ENCODE measurements around the gene ZNF799. TPM values are rescaled to one million over a fixed set of nuclear protein-coding genes. Genes with fewer than 3 reads are reported as not detected.

Gene ZNF799
- total and polyA plus RNA-seq, 2 of the 13 experiments (the other 11 are each of a cell fraction or from before 2014, with no cell fraction given), result 7.7 to 17.9 TPM

DNA sequence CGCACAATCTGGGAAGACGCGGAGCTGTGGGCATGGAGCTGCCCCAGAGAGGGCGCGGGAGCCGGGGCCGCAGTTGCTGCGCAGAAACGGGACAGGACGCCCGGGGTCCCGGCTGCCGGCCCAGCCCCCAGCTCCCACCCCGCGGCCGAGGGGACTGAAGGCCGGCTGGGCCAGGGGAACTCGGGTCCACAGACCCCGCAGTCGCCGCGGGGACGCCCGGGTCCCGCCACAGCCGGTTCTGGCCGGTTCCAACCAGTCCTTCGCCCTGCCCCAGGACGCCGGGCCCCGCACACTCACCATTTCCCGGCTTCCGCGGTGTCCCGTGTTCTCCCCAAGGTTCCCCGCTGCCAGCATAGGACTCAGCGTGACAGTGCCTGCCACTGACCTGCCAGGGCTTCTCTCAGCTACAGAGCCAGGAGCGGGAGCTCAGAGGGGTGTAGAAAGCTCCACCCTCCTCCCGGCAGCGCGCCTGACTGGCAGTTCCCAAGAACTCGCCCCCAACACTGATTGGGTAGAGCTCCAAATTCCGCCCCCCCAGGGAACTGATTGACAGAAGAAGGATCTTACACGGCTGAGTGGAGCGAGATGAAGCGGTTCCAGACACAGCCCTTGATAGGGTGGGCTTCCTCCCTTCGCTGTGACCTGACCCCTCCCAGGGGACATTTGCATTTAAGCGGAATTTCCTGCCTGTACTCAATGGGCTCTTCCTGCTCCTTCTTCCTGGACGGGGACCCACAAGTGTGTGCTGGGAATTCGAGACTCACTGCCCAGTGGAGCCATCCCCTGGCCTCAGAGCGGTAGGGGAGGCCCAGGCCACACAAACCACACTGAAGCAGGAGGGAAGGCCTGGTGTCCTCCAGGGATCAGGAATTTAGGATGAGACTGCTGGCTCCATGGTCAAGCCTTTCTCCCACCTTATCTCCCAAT lies 35.6 kb downstream of the ZNF799 start, which contains the start of gene ZNF442 (continued):
- no peak for TF ChIP-seq CC2D1A (CRISPR knock-in tag; IDR thresholded peaks at IDR 0.05)
- 0 out of 2 replicates have a peak, but pooled peaks have one; percentile 37 for TF ChIP-seq SMAD3 (CRISPR knock-in tag; IDR thresholded peaks at IDR 0.05)
- peak; percentile 74; the same call in 1 of the 2 replicates for TF ChIP-seq IRX3 (CRISPR knock-in tag; IDR thresholded peaks at IDR 0.05; ENCODE audit: borderline replicate concordance, low read depth)
- peak; percentile 93 for TF ChIP-seq ZFX (CRISPR knock-in tag; IDR thresholded peaks at IDR 0.05; ENCODE audit: low read depth)
- TF ChIP-seq, protein P1, sequence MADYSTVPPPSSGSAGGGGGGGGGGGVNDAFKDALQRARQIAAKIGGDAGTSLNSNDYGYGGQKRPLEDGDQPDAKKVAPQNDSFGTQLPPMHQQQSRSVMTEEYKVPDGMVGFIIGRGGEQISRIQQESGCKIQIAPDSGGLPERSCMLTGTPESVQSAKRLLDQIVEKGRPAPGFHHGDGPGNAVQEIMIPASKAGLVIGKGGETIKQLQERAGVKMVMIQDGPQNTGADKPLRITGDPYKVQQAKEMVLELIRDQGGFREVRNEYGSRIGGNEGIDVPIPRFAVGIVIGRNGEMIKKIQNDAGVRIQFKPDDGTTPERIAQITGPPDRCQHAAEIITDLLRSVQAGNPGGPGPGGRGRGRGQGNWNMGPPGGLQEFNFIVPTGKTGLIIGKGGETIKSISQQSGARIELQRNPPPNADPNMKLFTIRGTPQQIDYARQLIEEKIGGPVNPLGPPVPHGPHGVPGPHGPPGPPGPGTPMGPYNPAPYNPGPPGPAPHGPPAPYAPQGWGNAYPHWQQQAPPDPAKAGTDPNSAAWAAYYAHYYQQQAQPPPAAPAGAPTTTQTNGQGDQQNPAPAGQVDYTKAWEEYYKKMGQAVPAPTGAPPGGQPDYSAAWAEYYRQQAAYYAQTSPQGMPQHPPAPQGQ (CRISPR knock-in tag; IDR thresholded peaks at IDR 0.05; ENCODE audit: borderline replicate concordance), result no peak
- no peak for TF ChIP-seq ZNF672 (CRISPR knock-in tag; IDR thresholded peaks at IDR 0.05)
- TF ChIP-seq, protein P2, sequence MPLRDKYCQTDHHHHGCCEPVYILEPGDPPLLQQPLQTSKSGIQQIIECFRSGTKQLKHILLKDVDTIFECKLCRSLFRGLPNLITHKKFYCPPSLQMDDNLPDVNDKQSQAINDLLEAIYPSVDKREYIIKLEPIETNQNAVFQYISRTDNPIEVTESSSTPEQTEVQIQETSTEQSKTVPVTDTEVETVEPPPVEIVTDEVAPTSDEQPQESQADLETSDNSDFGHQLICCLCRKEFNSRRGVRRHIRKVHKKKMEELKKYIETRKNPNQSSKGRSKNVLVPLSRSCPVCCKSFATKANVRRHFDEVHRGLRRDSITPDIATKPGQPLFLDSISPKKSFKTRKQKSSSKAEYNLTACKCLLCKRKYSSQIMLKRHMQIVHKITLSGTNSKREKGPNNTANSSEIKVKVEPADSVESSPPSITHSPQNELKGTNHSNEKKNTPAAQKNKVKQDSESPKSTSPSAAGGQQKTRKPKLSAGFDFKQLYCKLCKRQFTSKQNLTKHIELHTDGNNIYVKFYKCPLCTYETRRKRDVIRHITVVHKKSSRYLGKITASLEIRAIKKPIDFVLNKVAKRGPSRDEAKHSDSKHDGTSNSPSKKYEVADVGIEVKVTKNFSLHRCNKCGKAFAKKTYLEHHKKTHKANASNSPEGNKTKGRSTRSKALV (CRISPR knock-in tag; IDR thresholded peaks at IDR 0.05), result no peak
- TF ChIP-seq ZKSCAN5 (CRISPR knock-in tag; IDR thresholded peaks at IDR 0.05), result no peak
- no peak for TF ChIP-seq ZNF354B (CRISPR knock-in tag; IDR thresholded peaks at IDR 0.05)
- TF ChIP-seq ZFY (CRISPR knock-in tag; IDR thresholded peaks at IDR 0.05), result peak; percentile 89
- TF ChIP-seq, protein P3, sequence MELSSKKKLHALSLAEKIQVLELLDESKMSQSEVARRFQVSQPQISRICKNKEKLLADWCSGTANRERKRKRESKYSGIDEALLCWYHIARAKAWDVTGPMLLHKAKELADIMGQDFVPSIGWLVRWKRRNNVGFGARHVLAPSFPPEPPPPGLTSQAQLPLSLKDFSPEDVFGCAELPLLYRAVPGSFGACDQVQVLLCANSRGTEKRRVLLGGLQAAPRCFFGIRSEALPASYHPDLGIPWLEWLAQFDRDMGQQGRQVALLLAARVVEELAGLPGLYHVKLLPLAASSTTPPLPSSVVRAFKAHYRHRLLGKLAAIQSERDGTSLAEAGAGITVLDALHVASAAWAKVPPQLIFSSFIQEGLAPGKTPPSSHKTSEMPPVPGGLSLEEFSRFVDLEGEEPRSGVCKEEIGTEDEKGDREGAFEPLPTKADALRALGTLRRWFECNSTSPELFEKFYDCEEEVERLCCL (CRISPR knock-in tag; IDR thresholded peaks at IDR 0.05; ENCODE audit: borderline replicate concordance), result no peak
- TF ChIP-seq SOX6 (IDR thresholded peaks at IDR 0.05), result no peak
- peak; percentile 61 for TF ChIP-seq SOX6 (CRISPR knock-in tag; IDR thresholded peaks at IDR 0.05)
- peak; percentile 47; the same call in 1 of the 2 replicates for TF ChIP-seq DMAP1 (CRISPR knock-in tag; IDR thresholded peaks at IDR 0.05)
- peak; percentile 38; the same call in 1 of the 2 replicates for TF ChIP-seq ZSCAN25 (CRISPR knock-in tag; IDR thresholded peaks at IDR 0.05)
- peak; percentile 93; the same call in 1 of the 2 replicates for TF ChIP-seq ZNF564 (CRISPR knock-in tag; IDR thresholded peaks at IDR 0.05)
- TF ChIP-seq, protein P4, sequence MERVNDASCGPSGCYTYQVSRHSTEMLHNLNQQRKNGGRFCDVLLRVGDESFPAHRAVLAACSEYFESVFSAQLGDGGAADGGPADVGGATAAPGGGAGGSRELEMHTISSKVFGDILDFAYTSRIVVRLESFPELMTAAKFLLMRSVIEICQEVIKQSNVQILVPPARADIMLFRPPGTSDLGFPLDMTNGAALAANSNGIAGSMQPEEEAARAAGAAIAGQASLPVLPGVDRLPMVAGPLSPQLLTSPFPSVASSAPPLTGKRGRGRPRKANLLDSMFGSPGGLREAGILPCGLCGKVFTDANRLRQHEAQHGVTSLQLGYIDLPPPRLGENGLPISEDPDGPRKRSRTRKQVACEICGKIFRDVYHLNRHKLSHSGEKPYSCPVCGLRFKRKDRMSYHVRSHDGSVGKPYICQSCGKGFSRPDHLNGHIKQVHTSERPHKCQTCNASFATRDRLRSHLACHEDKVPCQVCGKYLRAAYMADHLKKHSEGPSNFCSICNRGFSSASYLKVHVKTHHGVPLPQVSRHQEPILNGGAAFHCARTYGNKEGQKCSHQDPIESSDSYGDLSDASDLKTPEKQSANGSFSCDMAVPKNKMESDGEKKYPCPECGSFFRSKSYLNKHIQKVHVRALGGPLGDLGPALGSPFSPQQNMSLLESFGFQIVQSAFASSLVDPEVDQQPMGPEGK (CRISPR knock-in tag; IDR thresholded peaks at IDR 0.05), result peak; percentile 68; the same call in 1 of the 2 replicates
- peak; percentile 69 for TF ChIP-seq THAP11 (CRISPR knock-in tag; IDR thresholded peaks at IDR 0.05)
- peak; percentile 73 for TF ChIP-seq ZNF605 (CRISPR knock-in tag; IDR thresholded peaks at IDR 0.05)
- TF ChIP-seq ZFP41 (CRISPR knock-in tag; IDR thresholded peaks at IDR 0.05; ENCODE audit: borderline replicate concordance), result no peak
- 0 out of 2 replicates have a peak, but pooled peaks have one; percentile 41 for TF ChIP-seq ZNF510 (CRISPR knock-in tag; IDR thresholded peaks at IDR 0.05; ENCODE audit: low read depth)
- TF ChIP-seq XRCC5 (optimal IDR thresholded peaks at IDR 0.05; ENCODE audit: low read length), result peak; percentile 86
- TF ChIP-seq ZNF557 (CRISPR knock-in tag; IDR thresholded peaks at IDR 0.05), result 0 out of 2 replicates have a peak, but pooled peaks have one; percentile 32
